OCI-M1 (cell line): ENCODE data around the gene PMP22.
"Not testable (repeated sequence)": the region's sequence is repeated elsewhere in the genome, so short reads cannot be mapped to it uniquely, and the experiment has no call there.

Experiments
- DNase-seq: peaks from one replicate; lab custom pipeline; 2025; lab: John Stamatoyannopoulos, UW

Gene PMP22

GRCh38 chr17:15255713-15256454 is 9.2 kb downstream of the PMP22 start:
- DNase-seq = no peak

- DNase-seq = no peak
Observed at GRCh38 chr17:15250135-15250860, 14.8 kb downstream of the PMP22 start.

GRCh38 chr17:15249487-15249886 is 15.6 kb downstream of the PMP22 start:
- no peak for DNase-seq

GRCh38 chr17:15247891-15248529 is 17.1 kb downstream of the PMP22 start:
- DNase-seq = no peak

- DNase-seq = no peak
Observed at GRCh38 chr17:15245054-15245453, 20.1 kb downstream of the PMP22 start.

GRCh38 chr17:15240644-15241043 is 24.5 kb downstream of the PMP22 start:
- no peak for DNase-seq

- no peak for DNase-seq
Observed at GRCh38 chr17:15239491-15239890, 25.6 kb downstream of the PMP22 start.

GRCh38 chr17:15238676-15239422 is 26.3 kb downstream of the PMP22 start:
- no peak for DNase-seq

GRCh38 chr17:15238057-15238456 is 27.1 kb downstream of the PMP22 start:
- DNase-seq = peak; percentile 80

- peak; percentile 59 for DNase-seq
Observed at GRCh38 chr17:15237106-15237425, 28.1 kb downstream of the PMP22 start.

- DNase-seq = peak; percentile 91
Observed at GRCh38 chr17:15236281-15237105, 28.6 kb downstream of the PMP22 start.

GRCh38 chr17:15233971-15234370 is 31.2 kb downstream of the PMP22 start:
- DNase-seq = no peak

GRCh38 chr17:15233022-15233805 is 31.9 kb downstream of the PMP22 start:
- peak; percentile 67 for DNase-seq

GRCh38 chr17:15232517-15232915 is 32.6 kb downstream of the PMP22 start:
- no peak for DNase-seq

- DNase-seq = no peak
Observed at GRCh38 chr17:15231851-15232516, 33.1 kb downstream of the PMP22 start.

GRCh38 chr17:15230866-15231265 is 34.3 kb downstream of the PMP22 start:
- no peak for DNase-seq

- not testable (repeated sequence) for DNase-seq
Observed at GRCh38 chr17:15221827-15222226, 43.3 kb downstream of the PMP22 start.

- no peak for DNase-seq
Observed at GRCh38 chr17:15220785-15221184, 44.3 kb downstream of the PMP22 start.

GRCh38 chr17:15216481-15216880 is 48.6 kb downstream of the PMP22 start:
- no peak for DNase-seq
